HL-60 (cell line): ENCODE results near the gene TAGLN3.

Source experiments
- DNase-seq, 2 experiments: peaks; one replicate each; pipeline ENCODE4 v3.0.0-alpha.2; 2010 to 2020; ENCODE audit warnings: low read depth in 1 of 2, low spot score in 1 of 2
- H3K27ac ChIP-seq: fragments of 250-450 bp; sonication (Bioruptor Pico); replicated peaks from 2 replicates; pipeline ENCODE4 v1.5.1; 2020; ENCODE audit warnings: mild to moderate bottlenecking, moderate library complexity
- H3K27me3 ChIP-seq: fragments of 250-450 bp; sonication (Bioruptor Pico); 2 replicates; pipeline ENCODE4 v1.5.1; 2021; ENCODE audit warnings: mild to moderate bottlenecking, moderate library complexity; ENCODE audit not compliant: insufficient read depth, poor library complexity, severe bottlenecking
- H3K4me3 ChIP-seq: replicated peaks from 2 replicates; pipeline ENCODE4 v1.5.1; 2011; ENCODE audit warnings: mild to moderate bottlenecking, control low read depth, low read length; ENCODE audit not compliant: insufficient read depth
- CTCF ChIP-seq: IDR thresholded peaks from one replicate; pipeline ENCODE4 v1.5.1; 2011; ENCODE audit warnings: low read length, control low read depth, inconsistent platforms; ENCODE audit not compliant: insufficient read depth
- GABPA ChIP-seq: IDR thresholded peaks from 2 replicates; pipeline ENCODE4 v1.6.1; 2012; ENCODE audit warnings: low read depth
- POLR2AphosphoS5 ChIP-seq: IDR thresholded peaks from 2 replicates; pipeline ENCODE4 v1.6.1; 2012; ENCODE audit warnings: low read depth
- REST ChIP-seq: IDR thresholded peaks from 2 replicates; pipeline ENCODE4 v1.6.1; 2012; ENCODE audit warnings: low read depth; ENCODE audit not compliant: insufficient replicate concordance
- SPI1 ChIP-seq: IDR thresholded peaks from 2 replicates; pipeline ENCODE4 v1.6.1; 2012; ENCODE audit warnings: low read depth, mild to moderate bottlenecking, borderline replicate concordance

The TAGLN3 gene

GRCh38 chr3:112041321-112041720, 42.6 kb downstream of the TAGLN3 start:
- Histone ChIP-seq H3K27ac (no peak overlapping the region), H3K4me3 (no peak overlapping the region), H3K27me3 (no peaks in the 10 kb centered on the region)
- DNase-seq, result no peak
- no peak for TF ChIP-seq POLR2AphosphoS5
- TF ChIP-seq SPI1, result no peak
- no peak for TF ChIP-seq GABPA
- TF ChIP-seq REST, result no peak
- no peak for TF ChIP-seq CTCF

GRCh38 chr3:112042842-112043280, 44.1 kb downstream of the TAGLN3 start:
- TF ChIP-seq SPI1 (no peak), REST (no peak), CTCF (no peak), GABPA (no peak), POLR2AphosphoS5 (no peak)
- Histone ChIP-seq H3K27ac (no peak overlapping the region), H3K27me3 (no peaks in the 10 kb centered on the region), H3K4me3 (no peak overlapping the region)
- DNase-seq, result no peak

- no peaks in the 10 kb centered on the region for H3K27me3 ChIP-seq
- DNase-seq, result peak; percentile 17 to 57
- H3K4me3 ChIP-seq, result no peak overlapping the region
- peak; percentile 62 for TF ChIP-seq CTCF
- TF ChIP-seq POLR2AphosphoS5, result no peak
- TF ChIP-seq SPI1, result no peak
- H3K27ac ChIP-seq, result no peak overlapping the region
These were observed 45.0 kb downstream of the TAGLN3 start for GRCh38 chr3:112043621-112044201.

- H3K27me3 ChIP-seq, result no peaks in the 10 kb centered on the region
- no peak overlapping the region for H3K27ac ChIP-seq
- DNase-seq, result no peak
- TF ChIP-seq CTCF (no peak), SPI1 (no peak), GABPA (no peak), REST (no peak), POLR2AphosphoS5 (no peak)
- H3K4me3 ChIP-seq, result no peak overlapping the region
These were observed 47.9 kb downstream of the TAGLN3 start for GRCh38 chr3:112046599-112046998.
